Smooth muscle cell (in vitro differentiated cells): Measurements from ENCODE around the gene NINL. TPM values are rescaled to one million over a fixed set of nuclear protein-coding genes. Genes with fewer than 3 reads are reported as not detected.
A peak's percentile ranks its signal among the peaks of the same experiment; 100 is the strongest.
"Not testable (repeated sequence)": the region's sequence is repeated elsewhere in the genome, so short reads cannot be mapped to it uniquely, and the experiment has no call there.

Experiments used
- DNase-seq: peaks from one replicate; lab custom pipeline; 2025; ENCODE audit not compliant: unreplicated experiment; lab: John Stamatoyannopoulos, UW
- H2AFZ ChIP-seq: fragments of 200-600 bp; sonication (generic); 2 replicates; pipeline ENCODE4 v1.6.0; 2016; ENCODE audit warnings: antibody characterized with exemption, low read depth, mild to moderate bottlenecking
- H3F3A ChIP-seq: fragments of 200-600 bp; sonication (generic); 2 replicates; pipeline ENCODE4 v1.6.0; 2017; ENCODE audit warnings: antibody characterized with exemption, low read depth
- H3K27ac ChIP-seq: fragments of 200-600 bp; sonication (generic); 2 replicates; pipeline ENCODE4 v1.5.1; 2016; ENCODE audit warnings: low read depth, mild to moderate bottlenecking
- H3K27me3 ChIP-seq: fragments of 200-600 bp; sonication (generic); 2 replicates; pipeline ENCODE4 v1.6.1; 2016; ENCODE audit warnings: low read depth, mild to moderate bottlenecking
- H3K36me3 ChIP-seq: fragments of 200-600 bp; sonication (generic); 2 replicates; pipeline ENCODE4 v1.5.1; 2016; ENCODE audit warnings: low read depth
- H3K4me1 ChIP-seq: fragments of 200-600 bp; sonication (generic); 2 replicates; pipeline ENCODE4 v1.5.1; 2016; ENCODE audit warnings: low read depth
- H3K4me2 ChIP-seq: fragments of 200-600 bp; sonication (generic); 2 replicates; pipeline ENCODE4 v1.6.0; 2016; ENCODE audit warnings: mild to moderate bottlenecking
- H3K4me3 ChIP-seq: fragments of 200-600 bp; sonication (generic); 2 replicates; pipeline ENCODE4 v1.5.1; 2016; ENCODE audit warnings: mild to moderate bottlenecking
- H3K79me2 ChIP-seq: fragments of 200-600 bp; sonication (generic); 2 replicates; pipeline ENCODE4 v1.6.0; 2016; ENCODE audit warnings: low read depth, mild to moderate bottlenecking
- H3K9ac ChIP-seq: fragments of 200-600 bp; sonication (generic); 2 replicates; pipeline ENCODE4 v1.6.0; 2016; ENCODE audit warnings: low read depth
- H3K9me3 ChIP-seq: fragments of 200-600 bp; sonication (generic); replicated peaks from 2 replicates; pipeline ENCODE4 v1.5.1; 2016; ENCODE audit warnings: low read depth
- H4K20me1 ChIP-seq: fragments of 200-600 bp; sonication (generic); 2 replicates; pipeline ENCODE4 v1.6.0; 2016; ENCODE audit warnings: low read depth
- WGBS: methylation state at CpG from one replicate; pipeline ENCODE4 v1.1.7; 2016; ENCODE audit warnings: low lambda C conversion rate; 5-methylcytosine and 5-hydroxymethylcytosine counted together
- polyA plus RNA-seq: library from polyadenylated mRNA; unstranded; fragments of >200 nt; fragmentation: Nextera tagmentation; extraction: Ambion mirVana; gene quantifications from 2 replicates; pipeline ENCODE4 v1.2.1, GENCODE V29; 2016
- total RNA-seq: library from RNA; depleted of rRNA; stranded (reverse); fragments of >200 nt; gene quantifications from 2 replicates; pipeline ENCODE4 v1.2.3, GENCODE V29; 2014
- TF ChIP-seq, protein P1 (sequence below): fragments of 200-600 bp; sonication (generic); IDR thresholded peaks from 2 replicates; pipeline ENCODE4 v1.5.1; 2017; ENCODE audit warnings: borderline replicate concordance, mild to moderate bottlenecking, antibody characterized with exemption; ENCODE audit not compliant: insufficient read depth, poor library complexity, severe bottlenecking

NINL gene
- total and polyA plus RNA-seq, 2 experiments from 2014 or later, result 10.7 to 12.2 TPM

DNA sequence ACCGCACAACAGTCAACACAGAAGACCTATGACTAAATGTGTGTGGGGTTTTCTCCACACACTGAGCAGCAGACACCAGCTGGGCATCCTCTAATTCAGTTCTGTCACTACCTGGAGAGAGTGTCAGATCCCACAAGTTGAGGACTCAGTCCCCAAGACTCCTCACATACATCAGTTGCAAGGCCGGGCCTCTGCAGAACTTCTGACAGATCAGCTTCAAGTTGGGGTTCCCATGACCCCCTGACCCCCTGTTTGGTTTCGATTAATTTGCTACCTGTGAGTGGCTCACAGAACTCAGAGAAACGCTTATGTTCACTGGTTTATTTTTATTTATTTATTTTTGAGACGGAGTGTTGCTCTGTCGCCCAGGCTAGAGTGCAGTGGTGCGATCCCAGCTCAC is 3.2 kb upstream of the NINL start:
- H3K9me3 ChIP-seq, result no peaks in the 10 kb centered on the region
- no peaks in the 10 kb centered on the region for H3F3A ChIP-seq
- H3K9ac ChIP-seq, result no peak overlapping the region
- H3K27ac ChIP-seq, result no peak overlapping the region
- H3K36me3 ChIP-seq, result no peaks in the 10 kb centered on the region
- DNase-seq, result no peak
- 97% methylated on average over 7 of the region's 7 CpGs for WGBS
- no peak overlapping the region for H2AFZ ChIP-seq
- peaks cover 9% of the 10 kb centered on the region for H3K79me2 ChIP-seq
- H3K4me3 ChIP-seq, result no peak overlapping the region
- H3K4me2 ChIP-seq, result no peak overlapping the region
- TF ChIP-seq, protein P1, sequence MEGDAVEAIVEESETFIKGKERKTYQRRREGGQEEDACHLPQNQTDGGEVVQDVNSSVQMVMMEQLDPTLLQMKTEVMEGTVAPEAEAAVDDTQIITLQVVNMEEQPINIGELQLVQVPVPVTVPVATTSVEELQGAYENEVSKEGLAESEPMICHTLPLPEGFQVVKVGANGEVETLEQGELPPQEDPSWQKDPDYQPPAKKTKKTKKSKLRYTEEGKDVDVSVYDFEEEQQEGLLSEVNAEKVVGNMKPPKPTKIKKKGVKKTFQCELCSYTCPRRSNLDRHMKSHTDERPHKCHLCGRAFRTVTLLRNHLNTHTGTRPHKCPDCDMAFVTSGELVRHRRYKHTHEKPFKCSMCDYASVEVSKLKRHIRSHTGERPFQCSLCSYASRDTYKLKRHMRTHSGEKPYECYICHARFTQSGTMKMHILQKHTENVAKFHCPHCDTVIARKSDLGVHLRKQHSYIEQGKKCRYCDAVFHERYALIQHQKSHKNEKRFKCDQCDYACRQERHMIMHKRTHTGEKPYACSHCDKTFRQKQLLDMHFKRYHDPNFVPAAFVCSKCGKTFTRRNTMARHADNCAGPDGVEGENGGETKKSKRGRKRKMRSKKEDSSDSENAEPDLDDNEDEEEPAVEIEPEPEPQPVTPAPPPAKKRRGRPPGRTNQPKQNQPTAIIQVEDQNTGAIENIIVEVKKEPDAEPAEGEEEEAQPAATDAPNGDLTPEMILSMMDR, result no peak
- no peaks in the 10 kb centered on the region for H3K27me3 ChIP-seq
- H3K4me1 ChIP-seq, result peaks cover 3% of the 10 kb centered on the region
- peaks cover 3% of the 10 kb centered on the region for H4K20me1 ChIP-seq

DNA sequence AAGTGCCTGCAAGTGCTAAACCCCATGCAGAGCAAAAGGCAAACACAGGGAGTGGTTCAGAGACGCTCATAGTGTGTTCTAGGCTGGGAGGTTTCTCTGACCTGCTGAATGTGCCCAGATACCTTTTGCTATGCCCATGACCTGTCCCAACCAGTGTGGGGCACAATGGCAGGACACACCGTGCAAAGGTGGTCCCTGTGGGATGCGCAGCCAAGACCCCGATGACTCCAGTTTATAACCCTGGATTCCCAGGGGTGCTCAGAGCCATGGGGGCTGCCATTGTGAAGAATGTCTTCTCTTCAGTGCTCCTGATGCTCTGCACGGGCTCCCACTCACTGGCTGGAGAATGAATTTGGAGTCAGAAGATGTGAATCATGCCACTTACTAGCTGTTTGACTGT is 2.2 kb upstream of the NINL start:
- no peak for DNase-seq
- WGBS, result 93% methylated on average over 5 of the region's 5 CpGs
- peaks cover 12% of the 10 kb centered on the region for H4K20me1 ChIP-seq
- no peak overlapping the region for H3K9ac ChIP-seq
- no peak overlapping the region for H3K4me2 ChIP-seq
- H3K36me3 ChIP-seq, result no peaks in the 10 kb centered on the region
- no peak overlapping the region for H3K4me3 ChIP-seq
- H3K27ac ChIP-seq, result no peak overlapping the region
- no peaks in the 10 kb centered on the region for H3K27me3 ChIP-seq
- H3K79me2 ChIP-seq, result peaks cover 18% of the 10 kb centered on the region
- TF ChIP-seq, protein P1, result no peak
- H3K4me1 ChIP-seq, result peaks cover 3% of the 10 kb centered on the region
- H3K9me3 ChIP-seq, result no peaks in the 10 kb centered on the region
- no peaks in the 10 kb centered on the region for H3F3A ChIP-seq
- no peak overlapping the region for H2AFZ ChIP-seq

- Histone ChIP-seq H2AFZ (no peak overlapping the region), H3K27ac (no peak overlapping the region), H3K36me3 (no peaks in the 10 kb centered on the region), H3K4me1 (peaks cover 3% of the 10 kb centered on the region), H3K27me3 (no peaks in the 10 kb centered on the region), H3K9ac (no peak overlapping the region), H3K4me3 (no peak overlapping the region), H3K79me2 (peaks cover 25% of the 10 kb centered on the region), H3K9me3 (no peaks in the 10 kb centered on the region), H3K4me2 (no peak overlapping the region), H4K20me1 (peaks cover 19% of the 10 kb centered on the region), H3F3A (no peaks in the 10 kb centered on the region)
- DNase-seq, result no peak
- WGBS, result 73% methylated on average over 11 of the region's 11 CpGs
- TF ChIP-seq, protein P1, result no peak
Observed at GRCh38 chr20:25586877-25587276, 1.5 kb upstream of the NINL start.

- not testable (repeated sequence) for H3K4me1 ChIP-seq, H2AFZ ChIP-seq, H3K9ac ChIP-seq, H3F3A ChIP-seq, DNase-seq, H3K27me3 ChIP-seq, H3K9me3 ChIP-seq, H3K36me3 ChIP-seq, H3K27ac ChIP-seq
- H3K4me3 ChIP-seq, result peak overlapping the region; percentile 77
- peaks cover 57% of the 10 kb centered on the region for H3K79me2 ChIP-seq
- H3K4me2 ChIP-seq, result peak overlapping the region; percentile 90
- WGBS, result 93% methylated on average over 7 of the region's 7 CpGs
- peaks cover 51% of the 10 kb centered on the region for H4K20me1 ChIP-seq
Observed at GRCh38 chr20:25583607-25584006, 1.7 kb downstream of the NINL start.
